ENCODE measurements around the gene IKBKG.

GRCh38 chrX:154607370-154607769 is 60.0 kb downstream of the IKBKG start:
- no peak for TF ChIP-seq YY1 (IDR thresholded peaks at IDR 0.05; ENCODE audit: insufficient read depth, insufficient read length)
- TF ChIP-seq SUZ12 (IDR thresholded peaks at IDR 0.05; ENCODE audit: extremely low read depth, insufficient read depth, insufficient read length): no peak
